ENCODE measurements around the gene TOM1L2.

Gene TOM1L2

GRCh38 chr17:18009609-18010420 is 37.6 kb upstream of the TOM1L2 start:
- Histone ChIP-seq H3K4me3 (replicated peaks; ENCODE audit: insufficient read depth, low read length) (no peak overlapping the region), H3K27me3 (ENCODE audit: insufficient read depth, poor library complexity, severe bottlenecking) (no peaks in the 10 kb centered on the region), H3K27ac (replicated peaks) (no peak overlapping the region)
- TF ChIP-seq SPI1 (IDR thresholded peaks at IDR 0.05; ENCODE audit: borderline replicate concordance, low read depth) (no peak), POLR2AphosphoS5 (IDR thresholded peaks at IDR 0.05; ENCODE audit: low read depth) (no peak), GABPA (IDR thresholded peaks at IDR 0.05; ENCODE audit: low read depth) (no peak), REST (IDR thresholded peaks at IDR 0.05; ENCODE audit: insufficient replicate concordance, low read depth) (no peak)
- TF ChIP-seq, protein P1, sequence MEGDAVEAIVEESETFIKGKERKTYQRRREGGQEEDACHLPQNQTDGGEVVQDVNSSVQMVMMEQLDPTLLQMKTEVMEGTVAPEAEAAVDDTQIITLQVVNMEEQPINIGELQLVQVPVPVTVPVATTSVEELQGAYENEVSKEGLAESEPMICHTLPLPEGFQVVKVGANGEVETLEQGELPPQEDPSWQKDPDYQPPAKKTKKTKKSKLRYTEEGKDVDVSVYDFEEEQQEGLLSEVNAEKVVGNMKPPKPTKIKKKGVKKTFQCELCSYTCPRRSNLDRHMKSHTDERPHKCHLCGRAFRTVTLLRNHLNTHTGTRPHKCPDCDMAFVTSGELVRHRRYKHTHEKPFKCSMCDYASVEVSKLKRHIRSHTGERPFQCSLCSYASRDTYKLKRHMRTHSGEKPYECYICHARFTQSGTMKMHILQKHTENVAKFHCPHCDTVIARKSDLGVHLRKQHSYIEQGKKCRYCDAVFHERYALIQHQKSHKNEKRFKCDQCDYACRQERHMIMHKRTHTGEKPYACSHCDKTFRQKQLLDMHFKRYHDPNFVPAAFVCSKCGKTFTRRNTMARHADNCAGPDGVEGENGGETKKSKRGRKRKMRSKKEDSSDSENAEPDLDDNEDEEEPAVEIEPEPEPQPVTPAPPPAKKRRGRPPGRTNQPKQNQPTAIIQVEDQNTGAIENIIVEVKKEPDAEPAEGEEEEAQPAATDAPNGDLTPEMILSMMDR (IDR thresholded peaks at IDR 0.05; ENCODE audit: insufficient read depth, low read length) = no peak
- no peak for DNase-seq (ENCODE audit: low read depth in 1 of 2, low spot score in 1 of 2)

GRCh38 chr17:18008496-18009268 is 36.5 kb upstream of the TOM1L2 start:
- Histone ChIP-seq H3K27ac (replicated peaks) (no peak overlapping the region), H3K4me3 (replicated peaks; ENCODE audit: insufficient read depth, low read length) (no peak overlapping the region), H3K27me3 (ENCODE audit: insufficient read depth, poor library complexity, severe bottlenecking) (no peaks in the 10 kb centered on the region)
- no peak for DNase-seq (ENCODE audit: low read depth in 1 of 2, low spot score in 1 of 2)
- TF ChIP-seq REST (IDR thresholded peaks at IDR 0.05; ENCODE audit: insufficient replicate concordance, low read depth) (no peak), GABPA (IDR thresholded peaks at IDR 0.05; ENCODE audit: low read depth) (no peak), POLR2AphosphoS5 (IDR thresholded peaks at IDR 0.05; ENCODE audit: low read depth) (no peak), SPI1 (IDR thresholded peaks at IDR 0.05; ENCODE audit: borderline replicate concordance, low read depth) (no peak)
- TF ChIP-seq, protein P1 (IDR thresholded peaks at IDR 0.05; ENCODE audit: insufficient read depth, low read length) = no peak

GRCh38 chr17:18006495-18007239 is 34.5 kb upstream of the TOM1L2 start:
- Histone ChIP-seq H3K4me3 (replicated peaks; ENCODE audit: insufficient read depth, low read length) (no peak overlapping the region), H3K27me3 (ENCODE audit: insufficient read depth, poor library complexity, severe bottlenecking) (no peaks in the 10 kb centered on the region), H3K27ac (replicated peaks) (no peak overlapping the region)
- TF ChIP-seq SPI1 (IDR thresholded peaks at IDR 0.05; ENCODE audit: borderline replicate concordance, low read depth) (no peak), POLR2AphosphoS5 (IDR thresholded peaks at IDR 0.05; ENCODE audit: low read depth) (no peak), GABPA (IDR thresholded peaks at IDR 0.05; ENCODE audit: low read depth) (no peak), REST (IDR thresholded peaks at IDR 0.05; ENCODE audit: insufficient replicate concordance, low read depth) (no peak)
- TF ChIP-seq, protein P1 (IDR thresholded peaks at IDR 0.05; ENCODE audit: insufficient read depth, low read length) = no peak
- no peak for DNase-seq (ENCODE audit: low read depth in 1 of 2, low spot score in 1 of 2)
